Measurements from ENCODE around the gene LYSET.
"Not testable (repeated sequence)": the region's sequence is repeated elsewhere in the genome, so short reads cannot be mapped to it uniquely, and the experiment has no call there.

LYSET gene

GRCh38 chr14:93161411-93161940 is 23.6 kb upstream of the LYSET start:
- H3K27ac ChIP-seq = no peak overlapping the region
- no peak for TF ChIP-seq ZFX (IDR thresholded peaks at IDR 0.05; ENCODE audit: borderline replicate concordance)
- no peak for TF ChIP-seq CTCF (IDR thresholded peaks at IDR 0.05)

DNA sequence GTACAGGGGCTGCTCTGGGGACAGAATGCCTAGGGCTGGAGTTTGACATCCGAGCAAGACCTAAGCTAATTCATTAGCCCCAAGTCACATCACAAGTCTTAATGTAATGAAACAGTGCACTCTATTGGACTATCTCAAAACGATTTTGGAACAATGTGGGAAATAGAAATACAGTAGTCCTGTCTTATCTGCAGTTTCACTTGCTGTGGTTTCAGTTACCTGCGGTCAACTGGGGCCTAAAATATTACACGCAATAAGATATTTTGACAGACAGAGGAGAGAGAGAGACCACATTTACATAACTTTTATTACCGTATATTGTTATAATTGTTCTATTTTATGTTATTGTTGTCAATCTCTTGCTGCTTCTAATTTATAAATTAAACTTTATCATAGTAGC is 21.6 kb upstream of the LYSET start:
- H3K27ac ChIP-seq = no peak overlapping the region
- TF ChIP-seq ZFX (IDR thresholded peaks at IDR 0.05; ENCODE audit: borderline replicate concordance) (no peak), CTCF (IDR thresholded peaks at IDR 0.05) (no peak)

DNA sequence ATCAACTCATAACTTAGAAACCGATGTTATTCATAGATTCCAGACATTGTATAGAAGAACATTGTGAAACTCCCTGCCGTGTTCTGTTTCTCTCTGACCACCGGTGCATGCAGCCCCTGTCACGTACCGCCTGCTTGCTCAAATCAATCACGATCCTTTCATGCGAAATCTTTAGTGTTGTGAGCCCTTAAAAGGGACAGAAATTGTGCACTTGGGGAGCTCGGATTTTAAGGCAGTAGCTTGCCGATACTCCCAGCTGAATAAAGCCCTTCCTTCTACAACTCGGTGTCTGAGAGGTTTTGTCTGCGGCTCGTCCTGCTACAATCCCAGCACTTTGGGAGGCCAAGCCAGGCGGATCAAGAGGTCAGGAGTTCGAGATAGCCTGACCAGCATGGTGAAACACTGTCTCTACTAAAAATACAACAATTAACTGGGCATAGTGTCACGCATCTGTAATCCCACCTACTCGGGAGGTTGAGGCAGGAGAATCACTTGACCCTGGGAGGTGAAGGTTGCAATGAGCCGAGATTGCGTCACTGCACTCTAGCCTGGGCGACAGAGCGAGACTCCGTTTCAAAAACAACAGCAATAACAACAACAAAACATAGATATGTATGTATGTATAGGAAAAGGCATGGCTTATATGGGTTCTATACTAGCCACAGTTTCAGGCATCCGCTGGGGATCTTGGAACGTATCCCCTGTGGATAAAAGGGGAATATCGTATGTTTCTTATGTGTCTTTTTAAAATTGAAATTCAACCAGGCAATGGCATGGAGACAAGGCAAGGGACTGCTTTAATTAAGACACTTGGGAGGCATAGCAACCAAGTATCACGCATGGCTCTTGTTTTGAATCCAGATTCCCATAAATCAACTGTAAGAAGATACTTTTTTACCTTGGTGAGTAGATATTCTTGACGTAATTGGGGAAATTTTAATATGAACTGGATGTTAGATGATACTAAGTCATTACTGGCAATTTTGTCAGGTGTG is 19.5 kb upstream of the LYSET start:
- not testable (repeated sequence) for H3K27ac ChIP-seq

DNA sequence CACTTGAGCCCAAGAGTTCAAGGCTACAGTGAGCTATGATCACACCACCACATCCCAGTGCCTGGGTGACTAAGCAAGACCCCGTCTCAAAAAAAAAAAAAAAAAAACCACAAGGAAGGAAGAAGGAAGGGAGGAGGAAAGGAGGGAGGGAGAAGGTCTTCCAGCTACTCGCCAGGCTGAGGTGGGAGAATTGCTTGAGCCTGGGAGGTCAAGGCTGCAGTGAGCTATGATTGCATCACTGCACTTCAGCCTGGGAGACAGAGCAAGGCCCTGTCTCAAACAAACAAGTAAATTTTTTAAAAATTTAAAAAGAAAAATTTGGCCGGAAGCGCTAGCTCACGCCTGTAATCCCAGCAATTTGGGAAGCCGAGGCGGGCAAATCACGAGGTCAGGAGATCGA is 16.5 kb upstream of the LYSET start:
- not testable (repeated sequence) for H3K27ac ChIP-seq

- not testable (repeated sequence) for H3K27ac ChIP-seq
These were observed 15.5 kb upstream of the LYSET start for GRCh38 chr14:93169619-93170018.

GRCh38 chr14:93170141-93170540 is 15.0 kb upstream of the LYSET start:
- not testable (repeated sequence) for H3K27ac ChIP-seq

GRCh38 chr14:93171376-93171775 is 13.7 kb upstream of the LYSET start:
- TF ChIP-seq ZFX (IDR thresholded peaks at IDR 0.05; ENCODE audit: borderline replicate concordance) = no peak
- TF ChIP-seq CTCF (IDR thresholded peaks at IDR 0.05) = no peak
- H3K27ac ChIP-seq = no peak overlapping the region

DNA sequence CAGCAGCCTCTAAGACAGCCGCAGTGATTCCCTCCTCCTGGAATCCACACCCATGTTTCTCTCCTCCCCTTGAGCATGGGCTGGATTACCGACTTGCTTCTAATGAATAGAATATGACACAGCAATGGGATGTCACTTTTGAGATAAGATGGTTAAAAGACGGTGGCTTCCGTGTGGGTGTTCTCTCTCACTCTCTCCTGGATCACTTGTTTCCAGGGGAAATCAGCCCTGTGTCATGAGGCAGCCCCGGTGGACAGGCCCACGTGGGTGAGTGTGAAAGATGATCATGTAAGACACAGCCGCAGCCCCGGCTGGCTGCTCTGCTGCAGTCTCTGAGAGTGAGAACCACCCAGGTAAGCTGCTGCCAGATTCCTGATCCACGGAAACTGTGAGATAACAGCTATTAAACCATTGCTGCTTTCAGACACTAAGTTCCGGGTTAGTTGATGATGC is 11.1 kb upstream of the LYSET start:
- TF ChIP-seq CTCF (IDR thresholded peaks at IDR 0.05) = no peak
- TF ChIP-seq ZFX (IDR thresholded peaks at IDR 0.05; ENCODE audit: borderline replicate concordance) = no peak
- H3K27ac ChIP-seq = no peak overlapping the region; the same call in 1 of the 2 replicates

DNA sequence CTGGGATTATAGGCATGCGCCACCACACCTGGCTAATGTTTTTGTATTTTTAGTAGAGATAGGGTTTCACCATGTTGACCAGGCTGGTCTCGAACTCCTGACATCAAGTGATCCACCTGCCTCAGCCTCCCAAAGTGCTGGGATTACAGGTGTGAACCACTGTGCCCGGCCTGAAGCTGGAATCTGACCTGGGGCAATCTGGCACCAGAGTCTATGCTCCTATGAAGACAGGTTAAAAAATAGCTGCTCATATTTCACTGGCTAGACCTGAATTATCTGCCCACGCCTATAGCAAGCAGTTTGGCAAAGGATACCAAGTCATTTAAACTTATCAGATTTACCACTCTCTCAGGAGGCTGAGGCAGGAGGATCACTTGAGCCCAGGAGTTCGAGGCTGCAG is 10.4 kb upstream of the LYSET start:
- H3K27ac ChIP-seq = not testable (repeated sequence)

DNA sequence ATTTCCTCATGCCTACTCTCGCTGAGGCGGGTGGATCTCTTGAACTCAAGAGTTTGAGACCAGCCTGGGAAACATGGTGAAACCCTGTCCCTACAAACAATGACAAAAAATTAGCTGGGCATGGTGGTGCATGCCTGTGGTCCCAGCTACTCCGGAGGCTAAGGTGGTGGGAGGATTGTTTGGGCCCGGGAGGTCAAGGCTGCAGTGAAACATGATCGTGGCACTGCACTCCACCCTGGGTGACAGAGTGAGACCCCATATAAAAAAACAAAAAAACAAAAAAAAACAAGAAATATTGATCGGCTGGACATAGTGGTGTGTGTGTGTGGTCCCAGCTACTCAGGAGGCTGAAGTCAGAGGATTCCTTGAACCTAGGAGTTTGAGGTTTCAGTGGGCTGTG is 9.6 kb upstream of the LYSET start:
- TF ChIP-seq ZFX (IDR thresholded peaks at IDR 0.05; ENCODE audit: borderline replicate concordance) (no peak), CTCF (IDR thresholded peaks at IDR 0.05) (no peak)
- no peak overlapping the region for H3K27ac ChIP-seq

Data from 22Rv1 (cell line).